Medulla oblongata (tissue), 1 donor: Measurements from ENCODE around the gene SLC44A1.

ENCODE experiments used
- DNase-seq: peaks from one replicate; pipeline ENCODE4 v3.0.0-alpha.2; 2015; ENCODE audit errors: extremely low spot score

Gene SLC44A1

GRCh38 chr9:105473221-105473620 lies 228.8 kb downstream of the SLC44A1 start:
- no peak for DNase-seq

GRCh38 chr9:105475302-105475701 lies 230.9 kb downstream of the SLC44A1 start:
- peak; percentile 70 for DNase-seq

- no peak for DNase-seq
Observed at GRCh38 chr9:105479846-105480245, 235.4 kb downstream of the SLC44A1 start.

- no peak for DNase-seq
Observed at GRCh38 chr9:105483618-105484017, 239.2 kb downstream of the SLC44A1 start.

GRCh38 chr9:105484226-105484625 lies 239.8 kb downstream of the SLC44A1 start:
- no peak for DNase-seq

GRCh38 chr9:105485131-105485530 lies 240.7 kb downstream of the SLC44A1 start:
- no peak for DNase-seq
